GM19193 (cell line): Measurements from ENCODE around the gene KLHDC4.

Experiments
- POLR2A ChIP-seq: IDR thresholded peaks from 4 replicates; pipeline ENCODE4 v1.6.1; 2011; ENCODE audit not compliant: insufficient read depth, insufficient read length; ENCODE audit errors: extremely low read depth

Gene KLHDC4

GRCh38 chr16:87708881-87709638, 56.7 kb downstream of the KLHDC4 start:
- no peak for TF ChIP-seq POLR2A

- no peak for TF ChIP-seq POLR2A
These were observed 57.8 kb downstream of the KLHDC4 start for GRCh38 chr16:87707714-87708580.

DNA sequence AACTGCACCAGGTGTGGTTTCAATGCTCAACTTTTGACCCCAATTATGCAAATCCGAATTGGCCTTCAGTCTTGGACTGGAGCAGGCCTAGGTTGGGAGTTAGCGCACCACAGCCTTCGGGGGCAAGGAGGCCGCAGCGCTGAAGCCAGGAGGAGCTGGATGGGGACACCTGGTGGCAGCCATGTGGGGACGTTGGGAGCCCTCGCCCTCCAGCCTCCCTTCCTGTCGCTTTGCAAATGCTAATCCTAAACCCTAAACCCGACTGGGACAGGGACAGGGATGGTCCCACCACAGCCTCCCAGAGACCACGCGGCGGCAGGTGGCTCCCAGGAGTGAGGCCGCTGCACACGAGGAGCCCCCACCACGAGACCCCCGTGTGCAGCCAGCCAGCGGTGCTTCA, 58.7 kb downstream of the KLHDC4 start:
- no peak for TF ChIP-seq POLR2A

DNA sequence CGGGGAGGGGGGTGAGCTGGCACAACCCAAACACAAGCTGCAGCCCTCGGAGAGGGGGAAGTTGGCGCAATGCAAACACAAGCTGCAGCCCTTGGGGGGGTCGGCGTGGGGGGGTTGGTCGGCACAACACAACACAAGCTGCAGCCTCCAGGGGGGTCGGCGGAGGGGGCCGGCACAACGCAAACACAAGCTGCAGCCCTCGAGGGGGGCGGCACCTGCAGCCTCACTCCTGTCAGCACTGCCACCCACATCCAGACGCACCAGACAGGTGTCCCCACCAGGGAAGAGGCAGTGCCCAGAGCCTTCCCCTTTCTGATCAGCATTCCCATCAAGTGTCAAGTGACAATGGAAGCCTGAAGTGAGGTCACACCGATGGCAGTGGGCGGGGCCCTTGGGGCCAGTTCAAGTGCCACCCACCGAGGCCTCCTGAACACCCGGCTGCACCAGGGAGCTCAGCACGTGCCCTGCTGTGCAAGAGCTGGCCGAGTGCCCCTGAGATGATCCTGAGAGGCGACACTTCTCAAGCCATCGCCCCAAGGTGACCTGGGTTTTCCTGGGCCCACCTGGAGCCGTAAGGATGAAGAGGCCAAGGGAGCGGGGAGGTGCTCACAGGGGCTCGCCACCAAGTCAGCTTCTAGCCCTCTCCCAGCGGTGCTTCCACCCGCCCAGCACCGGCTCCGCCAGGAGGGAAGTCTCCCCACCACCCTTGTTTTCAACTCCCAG, 59.3 kb downstream of the KLHDC4 start:
- TF ChIP-seq POLR2A = no peak

GRCh38 chr16:87705771-87706277, 60.0 kb downstream of the KLHDC4 start:
- TF ChIP-seq POLR2A = no peak

- TF ChIP-seq POLR2A = no peak
These were observed 60.9 kb downstream of the KLHDC4 start for GRCh38 chr16:87704754-87705353.

DNA sequence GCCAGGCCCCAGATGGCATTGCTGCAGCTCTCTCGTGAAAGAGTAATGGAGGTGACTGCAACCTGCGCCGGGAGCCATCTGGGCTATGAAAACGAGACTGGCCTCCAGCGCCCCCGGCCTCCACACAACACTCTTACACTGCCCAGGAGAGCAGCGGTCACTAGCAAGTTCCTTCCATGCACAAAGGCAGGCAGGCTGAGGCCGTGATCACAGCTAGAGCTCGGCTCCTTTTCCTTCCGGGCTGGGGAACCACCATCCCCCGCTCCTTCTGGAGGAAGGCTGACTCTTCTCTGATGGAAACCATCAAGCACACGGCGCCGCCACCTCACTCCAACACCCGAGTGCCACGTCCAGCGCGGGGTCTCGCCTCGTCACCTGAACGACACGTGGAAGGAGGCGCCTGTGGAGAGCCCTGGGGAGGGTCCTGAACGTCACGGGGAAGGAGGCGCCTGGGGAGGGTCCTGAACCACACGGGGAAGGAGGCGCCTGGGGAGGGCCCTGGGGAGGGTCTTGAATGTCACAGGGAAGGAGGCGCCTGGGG, 61.9 kb downstream of the KLHDC4 start:
- no peak for TF ChIP-seq POLR2A

DNA sequence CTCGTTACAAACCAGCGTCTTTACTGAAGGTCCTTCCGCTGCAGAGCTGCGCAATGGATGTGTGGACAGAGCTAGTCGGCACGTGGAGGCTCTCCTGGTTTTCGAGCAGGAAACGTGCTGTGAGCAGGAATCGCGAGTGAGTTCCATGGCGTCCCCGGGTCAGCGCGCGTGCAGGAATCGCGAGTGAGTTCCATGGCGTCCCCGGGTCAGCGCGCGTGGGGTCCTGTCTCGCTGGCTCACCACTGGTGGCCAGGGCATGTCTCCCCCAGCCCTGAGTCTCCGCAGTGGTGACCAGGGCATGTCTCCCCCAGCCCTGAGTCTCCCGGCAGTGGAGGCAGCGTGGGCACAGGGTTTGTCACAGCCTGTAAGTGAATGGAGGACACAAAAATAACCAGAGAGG, 62.7 kb downstream of the KLHDC4 start:
- no peak for TF ChIP-seq POLR2A

DNA sequence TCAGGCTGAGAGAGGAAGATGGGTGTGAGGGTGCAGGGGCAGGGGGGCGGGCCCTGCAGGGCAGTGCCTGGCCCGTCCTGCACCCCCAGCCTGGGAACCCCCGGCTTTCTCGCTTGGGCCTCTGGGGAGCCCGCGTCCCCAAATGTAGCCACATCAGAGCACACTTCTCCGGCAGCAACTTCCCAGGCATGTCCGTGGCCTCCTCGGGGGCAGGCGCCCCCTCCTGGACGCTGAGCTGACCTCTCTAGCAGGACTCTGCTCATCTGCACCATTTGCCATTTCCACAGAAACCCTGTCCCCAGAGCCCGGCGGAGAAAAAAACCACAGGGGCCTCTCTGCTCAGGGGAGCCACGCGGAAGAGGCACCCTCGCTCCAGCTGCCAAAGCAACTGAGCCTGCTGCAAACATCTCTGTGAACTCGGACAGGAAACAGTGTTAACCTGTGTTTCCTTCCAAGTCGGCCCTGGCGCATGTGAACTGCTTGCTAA, 63.4 kb downstream of the KLHDC4 start:
- TF ChIP-seq POLR2A = no peak

DNA sequence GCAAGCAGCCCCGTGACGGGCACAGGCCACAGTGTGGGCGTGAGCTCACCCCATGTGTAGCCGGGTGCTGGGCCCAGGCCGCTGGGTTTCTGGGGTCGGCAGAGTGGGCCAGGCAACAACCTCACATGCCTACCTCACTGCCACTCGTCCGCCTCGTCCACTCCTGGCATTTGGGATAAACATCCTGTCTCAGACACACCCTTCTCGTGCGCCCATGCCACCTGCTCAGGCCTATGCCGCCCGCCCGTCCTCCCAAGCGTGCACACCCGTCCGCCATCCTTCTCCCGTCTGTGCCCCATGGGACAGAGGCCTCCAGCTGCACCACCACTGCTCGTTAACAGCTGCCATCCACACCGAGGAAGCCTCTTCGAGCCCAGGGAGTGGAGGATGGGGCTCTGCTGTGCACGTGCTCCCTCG, 64.3 kb downstream of the KLHDC4 start:
- no peak for TF ChIP-seq POLR2A

DNA sequence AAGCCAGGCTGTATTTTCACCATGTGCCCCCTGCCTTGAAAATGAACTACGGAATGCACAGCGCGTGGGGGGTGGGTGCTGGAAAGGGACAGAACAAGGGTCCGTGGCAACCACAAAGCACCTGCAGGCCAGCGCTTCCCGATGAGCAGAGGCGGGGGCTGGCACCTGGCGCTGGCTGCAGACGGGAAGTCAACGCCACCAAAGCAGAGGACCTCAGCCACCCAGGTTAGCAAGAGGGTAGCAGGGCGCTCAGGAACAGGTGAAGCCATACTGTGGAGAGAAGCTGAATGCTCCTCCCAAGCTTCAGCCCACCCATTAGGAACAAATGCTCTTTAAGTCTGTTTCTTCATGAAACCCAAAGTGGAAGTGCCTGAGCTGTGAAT, 64.7 kb downstream of the KLHDC4 start:
- peak; percentile 5 for TF ChIP-seq POLR2A

- TF ChIP-seq POLR2A = no peak
These were observed 65.2 kb downstream of the KLHDC4 start for GRCh38 chr16:87700406-87701077.

DNA sequence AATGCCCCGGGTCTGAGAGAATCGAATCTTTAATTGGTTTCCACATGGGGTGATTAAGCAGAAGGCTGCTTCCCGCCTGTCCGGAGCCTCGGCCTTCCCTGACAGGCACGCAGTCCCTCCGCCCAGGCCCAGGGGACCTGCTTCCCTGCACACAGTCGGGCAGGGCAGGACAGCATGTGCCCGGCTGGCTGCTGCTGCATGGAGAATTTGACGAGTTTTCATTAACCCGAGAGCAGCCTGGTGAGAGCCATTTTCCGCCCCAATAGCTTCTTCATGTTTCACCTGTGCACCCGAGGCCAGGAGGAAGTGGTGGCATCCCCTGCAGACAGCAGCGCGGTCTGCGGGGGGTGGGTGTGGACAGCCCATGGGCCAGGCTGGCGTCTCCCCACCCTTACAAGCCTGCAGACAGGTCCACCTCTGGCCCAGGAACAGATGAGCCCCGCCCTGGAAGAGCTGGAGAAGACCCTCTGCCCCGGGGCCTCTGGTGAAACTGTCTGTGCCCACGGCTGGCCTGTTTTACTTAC, 67.0 kb downstream of the KLHDC4 start:
- TF ChIP-seq POLR2A = no peak
